ENCODE measurements around the gene ELF2.
"Not testable (repeated sequence)": the region's sequence is repeated elsewhere in the genome, so short reads cannot be mapped to it uniquely, and the experiment has no call there.

Gene ELF2

GRCh38 chr4:139126898-139127297 is 50.1 kb downstream of the ELF2 start:
- DNase-seq (ENCODE audit: low read depth) = no peak
- no peak for TF ChIP-seq CTCF (conservative IDR thresholded peaks at IDR 0.05; ENCODE audit: low read depth, low read length)
- no peak overlapping the region for H3K4me3 ChIP-seq (ENCODE audit: low read length)

DNA sequence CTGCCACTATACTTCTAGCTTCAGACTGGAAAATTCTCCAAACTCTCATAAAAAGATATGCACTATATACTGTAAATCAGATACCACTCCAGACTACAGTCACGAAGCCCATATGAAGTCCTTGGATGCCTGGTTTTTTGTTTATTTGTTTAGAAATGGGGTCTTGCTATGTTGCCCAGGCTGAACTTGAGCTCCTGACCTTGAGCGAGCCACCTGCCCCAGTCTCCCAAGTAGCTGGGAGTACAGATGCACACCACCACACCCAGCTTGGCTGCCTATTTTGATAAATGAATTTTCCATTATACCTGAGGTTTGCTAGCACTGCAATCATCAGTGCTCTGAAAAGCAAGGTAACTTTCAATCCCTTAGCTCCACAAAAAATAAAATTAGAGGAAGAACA is 53.1 kb downstream of the ELF2 start:
- no peak for DNase-seq (ENCODE audit: low read depth)
- H3K4me3 ChIP-seq (ENCODE audit: low read length) = no peak overlapping the region
- TF ChIP-seq CTCF (conservative IDR thresholded peaks at IDR 0.05; ENCODE audit: low read depth, low read length) = no peak

- DNase-seq (ENCODE audit: low read depth) = no peak
- H3K4me3 ChIP-seq (ENCODE audit: low read length) = no peak overlapping the region
- TF ChIP-seq CTCF (conservative IDR thresholded peaks at IDR 0.05; ENCODE audit: low read depth, low read length) = no peak
Measured at GRCh38 chr4:139118365-139118764, 58.7 kb downstream of the ELF2 start.

GRCh38 chr4:139115226-139115625 is 61.8 kb downstream of the ELF2 start:
- H3K4me3 ChIP-seq (ENCODE audit: low read length) = no peak overlapping the region
- TF ChIP-seq CTCF (conservative IDR thresholded peaks at IDR 0.05; ENCODE audit: low read depth, low read length) = no peak
- no peak for DNase-seq (ENCODE audit: low read depth)

DNA sequence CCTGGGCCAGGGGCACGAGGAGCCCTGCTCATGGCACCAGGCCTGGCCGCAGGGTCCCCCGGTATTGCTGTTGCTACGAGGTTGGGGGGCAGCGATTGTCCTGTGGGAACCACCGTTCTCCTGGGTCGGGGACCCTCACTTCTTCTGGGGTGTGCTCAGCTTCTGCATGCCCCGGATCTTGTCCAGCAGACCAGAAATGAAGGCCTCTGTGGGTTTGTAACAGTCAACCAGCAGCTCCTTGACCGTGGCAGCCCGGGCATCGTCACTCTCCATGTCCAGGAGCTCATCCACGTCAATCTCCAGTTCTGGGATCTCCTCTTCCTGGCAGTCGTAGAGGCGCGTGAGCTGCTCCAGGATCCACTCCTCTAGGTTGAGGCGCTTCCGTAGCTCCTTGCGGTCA is 62.2 kb downstream of the ELF2 start:
- H3K4me3 ChIP-seq (ENCODE audit: low read length); DNase-seq (ENCODE audit: low read depth): not testable (repeated sequence)

DNA sequence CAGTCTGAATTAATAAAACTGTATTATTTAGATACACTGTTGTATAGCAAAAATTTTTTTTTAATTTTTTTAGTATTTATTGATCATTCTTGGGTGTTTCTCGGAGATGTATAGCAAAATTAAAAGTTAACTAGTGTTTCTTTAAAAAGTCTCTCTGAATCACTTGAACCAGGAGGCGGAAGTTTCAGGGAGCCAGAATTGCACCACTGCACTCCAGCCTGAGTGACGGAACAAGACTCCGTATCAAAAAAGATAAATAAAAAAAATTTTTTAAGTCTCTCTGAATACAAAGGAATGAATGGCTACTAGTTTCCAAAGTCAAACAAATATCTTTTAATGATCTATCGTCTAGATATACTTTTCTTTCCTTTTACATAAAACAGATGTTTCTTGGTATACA is 64.4 kb downstream of the ELF2 start:
- no peak for TF ChIP-seq CTCF (conservative IDR thresholded peaks at IDR 0.05; ENCODE audit: low read depth, low read length)
- H3K4me3 ChIP-seq (ENCODE audit: low read length) = no peak overlapping the region
- DNase-seq (ENCODE audit: low read depth) = no peak

- no peak for DNase-seq (ENCODE audit: low read depth)
- H3K4me3 ChIP-seq (ENCODE audit: low read length) = no peak overlapping the region
- TF ChIP-seq CTCF (conservative IDR thresholded peaks at IDR 0.05; ENCODE audit: low read depth, low read length) = no peak
Measured at GRCh38 chr4:139108567-139109128, 68.4 kb downstream of the ELF2 start.

Data from retinal pigment epithelial cell (primary cell).